H1 (cell line): Measurements from ENCODE around the gene SLC35F1. TPM values are rescaled to one million over a fixed set of nuclear protein-coding genes. Genes with fewer than 3 reads are reported as not detected.

Experiments used
- CTCF ChIA-PET: fragments of 300-600 bp; sonication (Branson Sonifier 250); formaldehyde crosslinking; loops from one replicate; lab custom pipeline; 2021; ENCODE audit not compliant: partially characterized antibody; lab: Charles Lee
- POLR2A ChIA-PET: fragments of 300-600 bp; sonication (Branson Sonifier 250); formaldehyde crosslinking; loops from one replicate; lab custom pipeline; 2021; ENCODE audit warnings: inconsistent platforms; ENCODE audit not compliant: partially characterized antibody; lab: Charles Lee
- DNase-seq, 2 experiments: peaks; one replicate each; pipeline versions ENCODE4 v3.0.0 to v3.0.0-alpha.2; 2010 to 2022; ENCODE audit warnings: low spot score in 2 of 2, low read depth in 1 of 2, mixed read lengths in 1 of 2
- FAIRE-seq: peaks from 2 replicates; lab custom pipeline; 2011; peaks lifted over from hg19 to GRCh38; lab: Jason Lieb, UNC
- H2AFZ ChIP-seq: 2 replicates; pipeline ENCODE4 v1.8.1; 2012; ENCODE audit warnings: low read length, inconsistent platforms
- H2AK5ac ChIP-seq: 2 replicates; pipeline ENCODE4 v1.6.1; 2013; ENCODE audit warnings: low read depth, low read length
- H2BK120ac ChIP-seq: replicated peaks from 2 replicates; pipeline ENCODE3; 2013; ENCODE audit warnings: low read depth, low read length, inconsistent platforms
- H2BK12ac ChIP-seq: 2 replicates; pipeline ENCODE4 v1.6.1; 2013; ENCODE audit warnings: low read depth, low read length
- H2BK15ac ChIP-seq: 2 replicates; pipeline ENCODE4 v1.6.1; 2013; ENCODE audit warnings: low read length
- H2BK20ac ChIP-seq: 2 replicates; pipeline ENCODE4 v1.6.1; 2013; ENCODE audit warnings: low read length
- H2BK5ac ChIP-seq: 2 replicates; pipeline ENCODE4 v1.6.1; 2013; ENCODE audit warnings: low read depth, low read length
- H3K14ac ChIP-seq: 2 replicates; pipeline ENCODE4 v1.6.1; 2013; ENCODE audit warnings: inconsistent platforms; ENCODE audit not compliant: insufficient read length
- H3K18ac ChIP-seq: 2 replicates; pipeline ENCODE4 v1.6.1; 2013; ENCODE audit warnings: low read length; ENCODE audit errors: extremely low read depth
- H3K23ac ChIP-seq: 2 replicates; pipeline ENCODE4 v1.6.1; 2013; ENCODE audit warnings: inconsistent platforms; ENCODE audit not compliant: insufficient read length
- H3K23me2 ChIP-seq: 2 replicates; pipeline ENCODE4 v1.6.1; 2013; ENCODE audit warnings: low read depth, low read length
- H3K27ac ChIP-seq: 2 replicates; pipeline ENCODE4 v1.6.1; 2011; ENCODE audit warnings: low read depth, low read length, inconsistent platforms
- H3K27me3 ChIP-seq, 4 experiments: replicated peaks in 1 of 4; 1 replicate in 1 of 4; 2 replicates in 3 of 4; pipeline versions ENCODE4 v1.6.1 to v1.8.1; 2011 to 2013; ENCODE audit warnings: low read length in 3 of 4, mild to moderate bottlenecking in 3 of 4, inconsistent platforms in 2 of 4, mixed read lengths in 2 of 4, moderate library complexity in 1 of 4; ENCODE audit not compliant: control insufficient read depth in 3 of 4, insufficient read depth in 3 of 4; ENCODE audit errors: extremely low read depth in 1 of 4
- H3K36me3 ChIP-seq, 4 experiments: 2 replicates each; pipeline versions ENCODE4 v1.6.1 to v1.8.1; 2011 to 2013; ENCODE audit warnings: mild to moderate bottlenecking in 4 of 4, low read length in 3 of 4, moderate library complexity in 2 of 4, control low read depth in 1 of 4, inconsistent platforms in 1 of 4; ENCODE audit not compliant: insufficient read depth in 4 of 4, control insufficient read depth in 2 of 4
- H3K4ac ChIP-seq: replicated peaks from 2 replicates; pipeline ENCODE3; 2013; ENCODE audit warnings: low read length, low read depth, mixed read lengths, inconsistent platforms; ENCODE audit not compliant: insufficient read length
- H3K4me1 ChIP-seq, 4 experiments: replicated peaks in 1 of 4; 1 replicate in 1 of 4; 2 replicates in 3 of 4; pipeline versions ENCODE4 v1.6.1 to v1.8.1; 2011 to 2013; ENCODE audit warnings: low read length in 3 of 4, inconsistent platforms in 2 of 4, mixed read lengths in 1 of 4; ENCODE audit not compliant: insufficient read depth in 4 of 4, control insufficient read depth in 3 of 4
- H3K4me2 ChIP-seq, 2 experiments: 2 replicates each; pipeline versions ENCODE4 v1.6.1 to v1.8.1; 2011 to 2013; ENCODE audit warnings: low read depth in 2 of 2, low read length in 2 of 2, control low read depth in 1 of 2, inconsistent platforms in 1 of 2, mild to moderate bottlenecking in 1 of 2; ENCODE audit not compliant: insufficient read depth in 1 of 2
- H3K4me3 ChIP-seq, 4 experiments: fragments of 200-600, 300-600 bp in 1 of 4; sonication (generic), shearing (Covaris generic), sonication (Bioruptor Twin) in 1 of 4; 2 replicates each; pipeline versions ENCODE4 v1.5.1 to v1.8.1; 2011 to 2016; ENCODE audit warnings: low read length in 4 of 4, low read depth in 3 of 4, control low read depth in 2 of 4, inconsistent platforms in 2 of 4, mild to moderate bottlenecking in 2 of 4, mixed read lengths in 1 of 4, moderate library complexity in 1 of 4; ENCODE audit not compliant: insufficient read depth in 2 of 4; ENCODE audit errors: extremely low read depth in 1 of 4
- H3K56ac ChIP-seq: replicated peaks from 2 replicates; pipeline ENCODE3; 2013; ENCODE audit warnings: low read depth, mild to moderate bottlenecking, mixed read lengths, low read length, inconsistent platforms; ENCODE audit not compliant: insufficient read length
- H3K79me1 ChIP-seq: 2 replicates; pipeline ENCODE4 v1.6.1; 2013; ENCODE audit warnings: low read depth, low read length, control low read depth
- H3K79me2 ChIP-seq, 2 experiments: 2 replicates each; pipeline versions ENCODE4 v1.6.1 to v1.8.1; 2012 to 2013; ENCODE audit warnings: low read length in 2 of 2, mild to moderate bottlenecking in 2 of 2, inconsistent platforms in 1 of 2; ENCODE audit not compliant: insufficient read depth in 2 of 2, control insufficient read depth in 1 of 2
- H3K9ac ChIP-seq, 4 experiments: replicated peaks in 1 of 4; 1 replicate in 1 of 4; 2 replicates in 3 of 4; pipeline versions ENCODE4 v1.6.1 to v1.8.1; 2011 to 2013; ENCODE audit warnings: low read depth in 3 of 4, low read length in 3 of 4, control low read depth in 2 of 4, mild to moderate bottlenecking in 2 of 4, moderate library complexity in 2 of 4, inconsistent platforms in 1 of 4; ENCODE audit errors: extremely low read depth in 1 of 4
- H3K9me3 ChIP-seq, 2 experiments: 2 replicates each; pipeline versions ENCODE4 v1.6.1 to v1.8.1; 2012 to 2013; ENCODE audit warnings: mild to moderate bottlenecking in 2 of 2, moderate library complexity in 2 of 2, control low read depth in 1 of 2, inconsistent platforms in 1 of 2, low read depth in 1 of 2, low read length in 1 of 2, mixed read lengths in 1 of 2; ENCODE audit not compliant: insufficient read depth in 2 of 2
- H4K20me1 ChIP-seq, 2 experiments: replicated peaks in 1 of 2; 2 replicates each; pipeline versions ENCODE3 to v1.8.1; 2011 to 2013; ENCODE audit warnings: inconsistent platforms in 2 of 2, low read length in 2 of 2, mild to moderate bottlenecking in 1 of 2; ENCODE audit not compliant: insufficient read depth in 2 of 2, control insufficient read depth in 1 of 2
- H4K5ac ChIP-seq: 2 replicates; pipeline ENCODE4 v1.6.1; 2013; ENCODE audit warnings: low read length, low read depth, mixed read lengths, inconsistent platforms; ENCODE audit not compliant: insufficient read length
- H4K8ac ChIP-seq: 2 replicates; pipeline ENCODE4 v1.8.0; 2013; ENCODE audit warnings: mild to moderate bottlenecking, moderate library complexity, low read length, inconsistent platforms; ENCODE audit not compliant: insufficient read depth; ENCODE audit errors: extremely low read depth
- H4K91ac ChIP-seq: replicated peaks from 2 replicates; pipeline ENCODE3; 2013; ENCODE audit warnings: low read length, mixed read lengths, inconsistent platforms; ENCODE audit not compliant: insufficient read length
- CBX8 ChIP-seq: fragments of 300-800, 300-1000 bp; sonication (generic); IDR thresholded peaks from 2 replicates; pipeline ENCODE4 v1.7.1; 2016; ENCODE audit warnings: low read depth, low read length, borderline replicate concordance
- SUZ12 ChIP-seq: fragments of 200-600 bp; sonication (generic); IDR thresholded peaks from 2 replicates; pipeline ENCODE4 v1.6.1; 2012; ENCODE audit warnings: mild to moderate bottlenecking, inconsistent platforms, low read length, moderate library complexity, mixed read lengths
- TAF7 ChIP-seq: optimal IDR thresholded peaks from 2 replicates; pipeline ENCODE3; 2011; ENCODE audit warnings: low read depth, mild to moderate bottlenecking, inconsistent platforms, low read length, moderate library complexity, borderline replicate concordance
- WGBS, 2 experiments: shearing (Covaris generic) in 1 of 2; methylation state at CpG; one replicate each; pipeline versions ENCODE4 v1.1.6 to v1.1.7; 2013 to 2015; ENCODE audit warnings: low lambda C conversion rate in 2 of 2, mixed read lengths in 2 of 2, inconsistent platforms in 1 of 2, low coverage in 1 of 2, missing lambda C conversion rate in 1 of 2; ENCODE audit not compliant: insufficient replicate concordance in 2 of 2, insufficient coverage in 1 of 2, insufficient read length in 1 of 2; ENCODE audit errors: extremely low coverage in 1 of 2, missing lambda C conversion rate in 1 of 2; 5-methylcytosine and 5-hydroxymethylcytosine counted together
- polyA plus RNA-seq, 7 experiments: library from polyadenylated mRNA; depleted of rRNA in 3 of 7; stranded (reverse) in 5 of 7; unstranded in 2 of 7; fragments of >200 nt in 5 of 7; fragments of 200-250 nt in 2 of 7; gene quantifications; 1 replicate in 5 of 7; 2 replicates in 1 of 7; 4 replicates in 1 of 7; pipeline versions ENCODE4 v1.2.1 to v1.2.3, GENCODE V29; 2011 to 2013; ENCODE audit warnings: missing spikeins in 2 of 7, mixed read lengths in 2 of 7
- total RNA-seq: library from RNA; stranded (reverse); fragmentation: NEBNext Ultra II Directional; extraction: Animal tissue kit (Norgen Biotek cat#: 25700); gene quantifications from 2 replicates; pipeline ENCODE4 v1.2.1, GENCODE V29; 2021

Gene SLC35F1
- total and polyA plus RNA-seq, 2 of the 8 experiments (the other 6 are each of a cell fraction or from before 2014, with no cell fraction given), result 7.0 to 10.0 TPM

DNA sequence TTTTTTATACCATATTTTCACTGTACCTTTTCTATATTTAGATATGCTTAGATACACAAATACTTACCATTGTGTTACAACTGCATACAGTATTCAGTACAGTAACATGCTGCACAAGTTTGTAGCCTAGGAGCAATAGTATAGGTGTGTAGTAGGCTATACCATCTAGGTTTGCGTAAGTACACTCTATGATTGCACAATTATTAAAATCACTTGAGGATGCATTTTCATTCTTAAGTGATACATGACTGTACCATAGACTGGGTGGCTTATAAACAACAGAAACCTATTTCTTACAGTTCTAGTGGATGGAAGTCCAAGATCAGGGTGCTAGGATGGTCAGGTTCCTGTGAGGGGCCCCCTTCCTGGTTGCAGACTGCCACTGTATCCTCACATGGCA, 234.1 kb downstream of the SLC35F1 start:
- Histone ChIP-seq H3K36me3 (no peaks in the 10 kb centered on the region), H3K9ac (no peak overlapping the region), H4K91ac (no peak overlapping the region), H3K27me3 (no peaks in the 10 kb centered on the region), H4K8ac (no peak overlapping the region), H2BK20ac (no peak overlapping the region), H2BK15ac (no peak overlapping the region), H4K5ac (no peak overlapping the region), H2BK120ac (no peak overlapping the region), H2AK5ac (no peak overlapping the region), H2BK12ac (no peak overlapping the region), H3K4me3 (no peak overlapping the region), H3K23ac (no peak overlapping the region), H3K4me1 (no peaks in the 10 kb centered on the region), H3K56ac (no peak overlapping the region), H3K79me2 (no peaks in the 10 kb centered on the region), H2AFZ (no peak overlapping the region), H3K18ac (no peak overlapping the region), H3K79me1 (no peaks in the 10 kb centered on the region), H3K27ac (no peak overlapping the region), H3K23me2 (no peaks in the 10 kb centered on the region), H3K14ac (no peak overlapping the region), H3K9me3 (no peaks in the 10 kb centered on the region), H2BK5ac (no peak overlapping the region), H3K4me2 (no peak overlapping the region), H4K20me1 (no peaks in the 10 kb centered on the region), H3K4ac (no peak overlapping the region)
- DNase-seq, result no peak
- POLR2A ChIA-PET, result no interaction called here
- no peak for TF ChIP-seq SUZ12
- no peak for TF ChIP-seq CBX8
- no peak for TF ChIP-seq TAF7
- CTCF ChIA-PET, result no interaction called here
- WGBS, 2 experiments, result 100% methylated on average over 1 of the region's 1 CpG; no CpG with 5 or more reads in 1 of the 2 experiments
- no peak for FAIRE-seq
